Body of pancreas (tissue), 4 donors: ENCODE data around the gene KCND2.

ENCODE experiments used
- POLR2A ChIP-seq, 3 donors: fragments of 450-650 bp; IDR thresholded peaks; one replicate each; pipeline ENCODE4 v1.6.1; 2016; ENCODE audit warnings: antibody characterized with exemption in 3 of 3, mild to moderate bottlenecking in 2 of 3
- TF ChIP-seq, protein P1 (sequence below), 7 experiments: fragments of 450-650 bp in 4 of 7; fragments of 200-600 bp in 3 of 7; sonication (generic) in 3 of 7; IDR thresholded peaks; one replicate each; pipeline ENCODE4 v1.5.1; 2016 to 2019; ENCODE audit warnings: antibody characterized with exemption in 7 of 7

DNA sequence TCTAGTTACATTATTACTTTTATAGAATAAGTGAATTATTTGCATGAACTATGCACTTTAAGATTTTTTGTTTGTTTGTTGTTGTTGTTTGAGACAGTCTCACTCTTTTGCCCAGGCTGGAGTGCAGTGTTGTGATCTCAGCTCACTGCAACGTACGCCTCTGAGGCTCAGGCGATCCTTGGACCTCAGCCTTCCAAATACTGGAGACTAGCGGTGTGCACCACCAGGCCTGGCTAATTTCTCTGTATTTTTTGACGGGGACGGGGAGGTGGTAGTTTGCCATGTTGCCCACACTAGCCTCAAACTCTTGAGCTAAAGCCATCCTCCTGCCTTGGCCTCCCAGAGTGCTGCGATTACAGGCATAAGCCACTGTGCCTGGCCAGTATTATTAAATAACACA is 29.2 kb downstream of the KCND2 start:
- TF ChIP-seq, protein P1, sequence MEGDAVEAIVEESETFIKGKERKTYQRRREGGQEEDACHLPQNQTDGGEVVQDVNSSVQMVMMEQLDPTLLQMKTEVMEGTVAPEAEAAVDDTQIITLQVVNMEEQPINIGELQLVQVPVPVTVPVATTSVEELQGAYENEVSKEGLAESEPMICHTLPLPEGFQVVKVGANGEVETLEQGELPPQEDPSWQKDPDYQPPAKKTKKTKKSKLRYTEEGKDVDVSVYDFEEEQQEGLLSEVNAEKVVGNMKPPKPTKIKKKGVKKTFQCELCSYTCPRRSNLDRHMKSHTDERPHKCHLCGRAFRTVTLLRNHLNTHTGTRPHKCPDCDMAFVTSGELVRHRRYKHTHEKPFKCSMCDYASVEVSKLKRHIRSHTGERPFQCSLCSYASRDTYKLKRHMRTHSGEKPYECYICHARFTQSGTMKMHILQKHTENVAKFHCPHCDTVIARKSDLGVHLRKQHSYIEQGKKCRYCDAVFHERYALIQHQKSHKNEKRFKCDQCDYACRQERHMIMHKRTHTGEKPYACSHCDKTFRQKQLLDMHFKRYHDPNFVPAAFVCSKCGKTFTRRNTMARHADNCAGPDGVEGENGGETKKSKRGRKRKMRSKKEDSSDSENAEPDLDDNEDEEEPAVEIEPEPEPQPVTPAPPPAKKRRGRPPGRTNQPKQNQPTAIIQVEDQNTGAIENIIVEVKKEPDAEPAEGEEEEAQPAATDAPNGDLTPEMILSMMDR (IDR thresholded peaks at IDR 0.05): no peak
- no peak for TF ChIP-seq POLR2A (IDR thresholded peaks at IDR 0.05)
